ENCODE results near the gene AGMAT.

Gene AGMAT

GRCh38 chr1:15541231-15541792, 43.5 kb downstream of the AGMAT start:
- DNase-seq (ENCODE audit: low read depth): no peak
- no peak for TF ChIP-seq CTCF (conservative IDR thresholded peaks at IDR 0.05; ENCODE audit: low read length)
- H3K4me3 ChIP-seq (ENCODE audit: low read length): no peak overlapping the region

- no peak for TF ChIP-seq CTCF (conservative IDR thresholded peaks at IDR 0.05; ENCODE audit: low read length)
- no peak overlapping the region for H3K4me3 ChIP-seq (ENCODE audit: low read length)
- peak; percentile 32 for DNase-seq (ENCODE audit: low read depth)
These were observed 44.7 kb downstream of the AGMAT start for GRCh38 chr1:15540186-15540585.

DNA sequence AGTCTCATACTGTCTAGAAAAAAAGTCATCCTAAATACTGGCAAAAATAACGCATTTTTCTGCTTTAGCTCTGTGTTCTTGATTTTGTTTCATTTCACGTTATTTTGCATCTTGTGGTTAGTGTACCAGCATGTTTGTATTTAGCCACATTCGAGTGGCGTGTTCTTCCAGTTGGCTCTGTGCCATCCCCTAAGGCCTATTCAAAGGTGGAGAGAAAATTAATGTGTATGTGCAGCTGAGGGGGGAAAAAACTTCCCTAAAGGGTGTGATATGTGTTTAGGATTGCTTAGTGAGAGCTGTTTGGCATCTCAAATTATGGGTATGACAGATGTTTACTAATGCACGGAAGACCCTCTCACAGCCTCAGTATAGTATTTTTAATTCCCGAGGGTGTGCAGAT, 46.1 kb downstream of the AGMAT start:
- no peak overlapping the region for H3K4me3 ChIP-seq (ENCODE audit: low read length)
- DNase-seq (ENCODE audit: low read depth): no peak
- TF ChIP-seq CTCF (conservative IDR thresholded peaks at IDR 0.05; ENCODE audit: low read length): no peak

- no peak for DNase-seq (ENCODE audit: low read depth)
- no peak for TF ChIP-seq CTCF (conservative IDR thresholded peaks at IDR 0.05; ENCODE audit: low read length)
- no peak overlapping the region for H3K4me3 ChIP-seq (ENCODE audit: low read length)
These were observed 53.2 kb downstream of the AGMAT start for GRCh38 chr1:15531682-15532081.

DNA sequence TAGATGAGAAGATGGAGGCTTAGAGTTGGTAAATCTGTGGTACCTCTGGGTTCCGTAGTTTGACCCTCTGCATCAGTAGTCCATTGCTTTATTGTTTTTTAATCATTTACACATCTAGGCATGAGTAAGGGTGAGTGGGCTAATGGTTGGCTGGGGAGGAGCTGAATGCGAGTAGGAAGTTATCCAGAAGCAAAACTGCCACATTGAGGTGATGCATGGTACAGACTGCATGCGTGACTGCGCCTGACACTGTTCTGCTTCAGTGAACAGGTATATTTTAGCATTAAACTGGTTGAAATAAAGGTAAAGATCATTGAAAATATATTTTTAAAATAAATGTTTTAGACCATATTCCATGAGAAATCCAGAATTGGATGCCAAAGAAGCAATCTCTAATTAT, 53.8 kb downstream of the AGMAT start:
- DNase-seq (ENCODE audit: low read depth): no peak
- no peak overlapping the region for H3K4me3 ChIP-seq (ENCODE audit: low read length)
- TF ChIP-seq CTCF (conservative IDR thresholded peaks at IDR 0.05; ENCODE audit: low read length): no peak

DNA sequence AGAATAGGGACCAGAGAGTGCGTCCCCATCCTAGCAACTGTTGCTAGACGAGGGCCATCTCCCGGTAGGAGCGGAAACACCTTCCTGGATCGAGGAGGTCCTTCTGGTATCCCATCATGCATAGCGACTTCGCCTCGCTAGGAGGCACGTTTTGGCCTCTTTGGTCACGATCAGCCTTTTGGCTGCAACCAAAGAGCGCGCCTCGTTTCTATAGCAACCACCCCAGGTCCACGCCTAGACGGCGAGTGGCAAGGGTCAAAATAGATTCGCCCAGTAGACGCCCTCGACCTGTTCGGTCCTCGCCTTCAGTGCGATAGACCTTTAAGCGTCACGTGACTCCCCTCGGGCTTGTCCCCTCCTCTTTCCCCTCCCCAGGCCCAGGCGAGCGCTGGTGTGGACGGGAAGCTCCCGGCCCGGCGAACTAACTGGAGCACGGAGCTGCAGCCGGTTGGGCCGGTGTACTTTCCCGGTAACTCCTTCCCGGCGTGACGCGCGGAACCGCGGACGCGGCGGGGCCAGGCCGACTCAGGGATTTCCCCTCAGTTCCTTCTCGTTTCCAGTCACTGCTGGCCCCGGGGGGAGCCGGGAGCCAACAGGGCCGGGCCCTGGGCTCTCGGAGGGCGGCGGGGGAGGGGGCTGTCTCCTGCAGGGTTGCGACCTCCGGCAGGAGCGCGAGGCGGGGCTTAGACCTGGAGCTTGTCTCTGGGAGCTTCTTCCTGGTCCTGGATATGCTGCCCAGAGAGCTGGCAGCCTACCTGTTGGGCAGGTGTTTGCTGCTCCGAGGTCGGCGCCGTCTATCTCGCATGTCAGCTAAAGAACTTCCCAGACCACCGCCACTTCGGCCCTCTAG, 58.1 kb downstream of the AGMAT start, which contains the start of gene DNAJC16:
Gene DNAJC16 (plus strand): TSS at position 359 of the 850 bp plus-strand sequence. CDS start 2,258 bp downstream, outside the sequence.
- DNase-seq (ENCODE audit: low read depth): peak; percentile 100
- TF ChIP-seq CTCF (conservative IDR thresholded peaks at IDR 0.05; ENCODE audit: low read length): peak; percentile 51
- peak within 1 kb of the TSS; percentile 83 for H3K4me3 ChIP-seq (ENCODE audit: low read length)

DNA sequence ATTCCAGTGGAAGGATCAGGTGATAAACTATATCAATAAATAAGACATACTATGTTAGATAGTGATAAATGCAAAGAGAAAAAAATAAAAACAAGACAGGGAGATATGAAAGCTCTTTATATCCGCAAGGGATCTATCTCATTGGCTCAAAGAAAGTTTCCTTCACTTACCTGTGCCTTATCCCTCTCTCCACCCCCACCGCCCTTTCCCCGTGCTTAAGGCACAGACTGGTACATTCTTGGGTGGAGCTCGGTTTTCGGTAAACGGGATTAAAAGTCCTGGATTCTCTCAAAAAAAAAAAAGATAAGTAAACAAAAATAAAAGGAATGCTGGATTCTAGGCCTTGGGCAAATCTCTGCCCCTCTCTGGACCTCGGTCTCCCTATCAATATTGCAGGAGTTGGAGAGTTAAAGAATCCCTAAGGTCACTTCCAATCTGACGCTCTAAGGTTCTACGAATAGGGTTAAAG, 58.8 kb downstream of the AGMAT start:
- no peak for DNase-seq (ENCODE audit: low read depth)
- peak overlapping the region; percentile 83 for H3K4me3 ChIP-seq (ENCODE audit: low read length)
- no peak for TF ChIP-seq CTCF (conservative IDR thresholded peaks at IDR 0.05; ENCODE audit: low read length)
